NCI-H446 treated with DMSO at 0.1 percent for 48 hours (cell line): ENCODE measurements around the gene ENAH.

Experiments
- DNase-seq: peaks from one replicate; lab custom pipeline; 2025; lab: John Stamatoyannopoulos, UW

ENAH gene

DNA sequence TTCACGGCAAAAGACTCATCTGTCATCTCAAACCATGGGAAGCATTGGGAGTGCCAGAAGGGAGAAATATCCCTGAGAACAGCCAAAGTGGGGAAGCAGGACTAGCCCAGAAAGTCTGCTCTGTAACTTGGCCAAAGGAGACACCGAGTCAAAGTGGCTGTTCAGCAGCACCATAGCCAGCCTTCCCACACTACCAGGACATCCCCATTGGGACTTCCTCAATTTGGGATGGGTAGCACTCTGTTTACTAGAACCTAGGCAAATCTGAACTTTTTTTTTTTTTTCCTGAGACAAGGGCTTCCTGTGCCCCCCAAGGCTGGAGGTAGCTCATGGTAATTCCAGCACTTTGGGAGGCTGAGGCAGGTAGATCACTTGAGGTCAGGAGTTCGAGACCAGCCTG lies 93.0 kb downstream of the ENAH start:
- no peak for DNase-seq

DNA sequence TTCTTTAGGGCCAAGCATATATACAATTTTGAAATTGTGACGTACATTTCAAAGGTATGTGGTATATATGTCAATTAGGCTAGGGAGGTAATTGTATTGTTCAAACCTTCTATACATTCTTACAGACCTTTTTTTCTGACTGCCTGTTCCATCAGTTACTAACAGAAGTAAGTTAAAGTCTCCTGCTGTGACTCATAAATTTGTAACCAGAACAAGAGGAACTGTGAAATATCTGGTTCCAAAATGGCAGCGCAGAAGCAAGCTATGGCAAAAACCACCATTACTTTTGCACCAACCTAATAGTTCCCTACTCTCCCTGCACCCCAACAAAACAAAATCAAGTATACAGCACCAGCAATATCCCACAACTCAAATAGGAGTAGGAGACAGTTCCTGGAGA lies 93.6 kb downstream of the ENAH start:
- DNase-seq: no peak

GRCh38 chr1:225556694-225557093 lies 96.2 kb downstream of the ENAH start:
- no peak for DNase-seq

DNA sequence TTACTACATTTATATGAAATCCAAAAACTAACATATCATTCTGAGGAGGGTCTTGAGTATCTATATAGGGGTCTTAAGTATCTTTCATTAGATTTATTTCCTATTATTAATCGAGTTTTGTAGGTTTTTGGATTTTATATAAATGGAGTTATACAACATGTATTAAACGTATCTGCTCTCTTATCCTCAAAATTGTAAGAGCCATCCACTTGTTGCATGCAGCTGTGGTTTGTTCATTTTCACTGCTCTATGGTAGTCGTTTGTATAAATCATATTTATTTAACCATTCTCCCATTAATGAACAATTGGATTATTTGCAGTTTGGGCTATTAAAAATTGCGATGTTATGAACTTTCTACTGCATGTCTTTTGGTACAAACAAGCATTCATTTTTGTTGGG lies 97.1 kb downstream of the ENAH start:
- no peak for DNase-seq

- no peak for DNase-seq
Observed at GRCh38 chr1:225554216-225554812, 98.6 kb downstream of the ENAH start.

- DNase-seq: no peak
Observed at GRCh38 chr1:225549821-225550220, 103.1 kb downstream of the ENAH start.

- DNase-seq: no peak
Observed at GRCh38 chr1:225548140-225548857, 104.6 kb downstream of the ENAH start.

DNA sequence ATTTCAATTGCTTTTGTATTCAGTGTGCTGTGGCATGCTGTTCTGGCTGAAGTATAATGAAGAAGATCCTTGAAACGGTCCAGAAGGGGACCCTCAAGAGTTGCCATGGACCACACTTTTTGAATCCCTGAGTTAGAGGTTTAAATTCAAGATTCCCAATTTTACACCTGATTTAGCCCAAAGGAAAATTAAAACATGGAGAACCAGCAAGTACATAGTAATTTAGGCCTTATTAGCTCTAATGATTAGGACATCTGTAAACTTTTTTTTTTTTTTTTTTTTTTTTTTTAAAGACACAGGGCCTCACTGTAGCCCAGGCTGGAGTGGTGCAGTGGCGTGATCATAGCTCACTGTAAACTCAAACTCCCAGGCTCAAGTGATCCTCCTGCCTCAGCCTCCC lies 107.3 kb downstream of the ENAH start:
- DNase-seq: no peak

GRCh38 chr1:225544924-225545323 lies 108.0 kb downstream of the ENAH start:
- DNase-seq: no peak

GRCh38 chr1:225544263-225544662 lies 108.7 kb downstream of the ENAH start:
- no peak for DNase-seq

DNA sequence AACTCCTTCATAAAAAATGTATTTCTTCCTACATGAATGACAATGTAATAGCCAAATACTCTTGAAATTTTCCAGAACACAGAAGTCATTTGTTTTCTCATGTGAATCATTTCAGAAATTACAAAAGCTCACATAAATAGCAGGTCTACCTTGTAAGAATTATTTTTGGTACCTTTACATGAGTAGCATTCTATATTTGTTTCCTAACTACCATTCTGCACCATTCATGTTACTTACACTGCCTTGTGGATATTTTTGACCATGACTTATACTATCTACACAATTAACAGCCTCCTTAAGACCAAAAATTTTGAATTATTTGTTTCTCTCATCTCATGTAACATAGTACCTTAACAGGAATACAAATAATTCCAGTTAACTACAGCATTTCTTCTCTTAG lies 109.6 kb downstream of the ENAH start:
- DNase-seq: no peak

DNA sequence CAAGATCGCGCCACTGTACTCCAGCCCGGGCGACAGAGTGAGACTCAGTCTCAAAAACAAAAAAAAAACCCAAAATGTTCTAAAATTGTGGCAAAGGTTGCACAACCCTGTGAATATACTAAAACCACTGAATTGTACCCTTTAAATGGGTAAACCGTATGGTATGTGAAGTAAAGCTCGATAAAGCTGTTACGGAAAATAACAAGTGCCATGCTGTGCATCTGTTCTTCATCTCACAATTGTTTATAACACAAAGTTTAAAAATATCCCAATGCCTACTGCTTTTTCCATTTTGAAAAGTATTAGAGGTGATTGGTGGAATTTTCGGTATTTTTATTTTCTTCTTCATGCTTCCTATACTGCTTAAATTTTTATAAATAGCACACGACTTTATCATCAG lies 111.5 kb downstream of the ENAH start:
- no peak for DNase-seq

DNA sequence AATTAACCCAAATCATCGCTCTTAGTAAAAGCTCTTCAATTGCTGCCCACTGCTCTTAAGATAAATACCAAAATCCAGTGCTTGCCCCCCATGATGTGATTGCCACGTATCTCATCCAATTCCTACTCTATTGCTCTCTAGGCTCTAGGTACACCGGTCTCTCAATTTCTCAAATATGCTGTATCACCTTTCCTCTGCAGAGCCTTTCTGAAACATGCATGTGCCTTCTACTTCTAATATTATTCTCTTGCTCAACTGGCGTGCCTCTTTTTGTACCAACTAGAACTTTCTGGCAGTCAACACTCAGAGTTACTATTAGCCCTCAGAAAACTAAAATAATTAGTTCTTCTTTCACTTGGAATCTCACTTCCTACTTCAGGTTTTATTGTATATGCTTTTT lies 113.3 kb downstream of the ENAH start:
- no peak for DNase-seq

GRCh38 chr1:225539069-225539468 lies 113.9 kb downstream of the ENAH start:
- no peak for DNase-seq

DNA sequence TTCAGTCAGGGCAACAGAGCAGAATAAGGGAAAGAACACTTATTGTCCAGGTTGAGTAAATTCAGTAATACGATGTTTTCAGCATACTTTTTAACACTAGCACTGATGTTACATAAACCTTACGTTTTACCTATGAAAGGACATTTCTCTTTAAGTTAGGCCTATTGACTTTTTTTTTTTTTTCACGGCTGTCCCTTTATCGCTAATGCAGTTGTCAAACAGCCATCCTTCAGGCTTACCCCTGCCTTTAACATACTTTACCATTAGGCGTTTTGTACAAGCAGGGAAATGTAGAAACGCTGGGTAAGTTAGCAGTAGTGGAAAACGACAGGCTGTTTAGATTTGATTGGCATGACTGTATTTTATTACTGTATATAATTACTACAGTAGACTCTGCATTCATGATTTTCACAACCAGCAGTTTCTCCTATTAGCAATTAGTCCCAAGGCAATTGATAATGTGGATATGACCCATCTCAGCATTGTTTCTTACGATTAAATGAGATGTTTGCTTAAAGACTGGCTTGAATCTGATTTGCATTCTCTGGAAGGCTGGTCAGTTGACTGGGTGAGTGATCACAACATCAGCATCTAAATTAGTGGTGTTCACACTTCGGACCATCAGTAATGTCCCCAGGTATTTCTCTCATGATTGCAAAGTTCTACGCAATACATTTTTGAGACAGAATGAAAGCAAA lies 115.2 kb downstream of the ENAH start:
- no peak for DNase-seq

DNA sequence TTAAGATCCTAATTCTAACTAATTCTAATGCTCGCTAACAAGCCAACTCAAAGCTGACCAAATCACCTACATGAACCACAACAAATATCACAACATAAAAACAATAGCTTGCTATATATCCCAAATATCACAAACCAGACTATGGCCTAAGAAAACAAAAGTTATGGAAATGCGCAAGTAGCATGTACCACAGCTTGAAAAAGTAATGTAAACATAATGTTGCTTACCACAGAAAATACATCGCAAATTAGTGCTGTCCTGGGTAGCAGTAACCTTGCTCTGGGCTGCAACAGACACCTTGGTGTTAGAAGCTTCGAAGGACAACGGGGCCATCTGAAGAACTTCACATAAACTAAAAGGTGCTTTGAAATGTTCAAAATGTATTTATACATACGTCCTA lies 117.6 kb downstream of the ENAH start:
- DNase-seq: no peak

DNA sequence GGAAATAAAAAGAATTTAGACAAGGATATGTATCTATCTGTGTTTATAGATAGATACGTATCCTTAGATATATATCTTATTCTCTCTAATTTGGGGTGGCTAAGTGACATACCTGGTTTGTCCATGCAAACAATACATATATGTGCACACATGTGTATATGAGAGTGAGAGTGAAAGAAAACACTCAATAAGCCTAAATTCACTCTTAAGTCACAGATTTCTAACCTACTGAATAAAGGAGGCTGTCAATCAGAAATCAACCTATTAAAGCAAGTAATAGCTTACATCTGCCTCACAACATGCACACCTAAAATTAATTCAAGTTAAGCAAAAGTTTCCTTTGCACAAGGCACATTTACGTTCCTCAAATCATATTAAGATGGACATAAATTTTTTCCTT lies 118.2 kb downstream of the ENAH start:
- no peak for DNase-seq

- DNase-seq: no peak
Observed at GRCh38 chr1:225534135-225534534, 118.8 kb downstream of the ENAH start.

DNA sequence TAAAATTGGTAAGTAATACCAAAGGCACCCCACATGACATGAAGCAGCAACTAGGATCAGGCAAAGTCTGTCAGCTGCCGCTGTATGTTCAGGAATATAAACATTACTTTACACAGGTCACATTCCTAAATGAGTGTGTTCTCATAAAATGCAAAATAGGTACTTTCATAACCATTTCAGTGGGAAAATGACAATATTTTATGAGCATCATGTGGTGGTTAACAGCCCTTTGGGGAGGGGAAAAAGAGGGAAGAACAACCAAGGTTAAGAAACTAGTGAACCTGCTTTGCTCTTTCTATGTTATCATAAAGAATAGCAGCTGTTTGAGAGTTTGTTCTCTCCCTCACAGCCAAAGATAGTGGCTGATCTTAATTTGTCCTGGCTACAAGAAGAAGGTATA lies 119.7 kb downstream of the ENAH start:
- DNase-seq: no peak

DNA sequence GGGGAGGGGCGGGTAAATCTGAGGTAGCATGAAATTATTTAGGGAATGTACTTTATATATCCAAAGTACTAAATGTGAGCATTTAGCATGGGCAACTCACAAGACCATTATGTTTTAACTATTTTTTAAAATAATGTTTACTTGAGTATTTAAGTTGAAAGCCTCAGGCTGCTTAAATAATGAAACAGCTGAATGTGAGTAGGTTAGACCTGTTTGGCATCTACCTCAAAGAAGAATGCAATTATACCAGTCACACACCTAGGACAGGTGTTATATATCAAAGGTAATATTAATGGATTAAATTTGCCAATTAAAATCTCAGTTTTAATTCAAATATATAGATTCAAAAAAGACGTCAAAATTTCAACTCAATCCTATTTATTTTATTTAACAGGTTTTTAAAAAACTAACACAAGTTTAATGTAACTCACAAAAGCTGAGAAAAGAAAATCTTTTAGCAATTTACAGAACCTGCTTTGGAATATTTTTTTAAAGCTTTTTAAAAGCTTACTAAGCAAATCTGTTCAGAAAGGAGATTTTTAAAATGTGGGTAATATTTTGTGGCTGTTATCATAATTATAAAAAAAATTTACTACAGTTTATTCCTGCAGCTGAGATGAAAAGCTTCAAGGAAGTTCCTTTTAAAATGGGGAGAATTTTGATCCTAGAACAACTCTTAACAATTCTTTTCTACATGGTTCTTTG lies 120.5 kb downstream of the ENAH start:
- no peak for DNase-seq

DNA sequence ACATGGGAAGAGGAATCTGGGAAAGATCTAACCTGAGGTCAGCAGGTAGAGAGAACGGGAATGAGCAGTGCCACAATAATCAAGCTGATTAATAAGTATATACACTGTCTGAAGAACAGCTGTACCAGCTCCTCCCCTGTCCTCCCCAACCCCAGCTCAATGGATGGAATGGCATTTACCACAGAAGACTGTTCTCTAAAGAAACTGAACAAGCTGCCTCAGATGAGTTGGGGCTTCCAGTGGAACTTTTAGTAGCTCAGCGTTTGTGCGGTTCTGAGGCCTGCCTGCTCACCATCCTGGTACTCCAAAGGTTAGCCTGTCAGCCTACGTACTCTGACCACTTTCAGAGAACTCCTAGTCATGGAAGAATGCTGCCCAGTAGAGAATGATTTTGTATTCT lies 123.2 kb downstream of the ENAH start:
- DNase-seq: no peak

GRCh38 chr1:225527575-225527974 lies 125.3 kb downstream of the ENAH start:
- no peak for DNase-seq

DNA sequence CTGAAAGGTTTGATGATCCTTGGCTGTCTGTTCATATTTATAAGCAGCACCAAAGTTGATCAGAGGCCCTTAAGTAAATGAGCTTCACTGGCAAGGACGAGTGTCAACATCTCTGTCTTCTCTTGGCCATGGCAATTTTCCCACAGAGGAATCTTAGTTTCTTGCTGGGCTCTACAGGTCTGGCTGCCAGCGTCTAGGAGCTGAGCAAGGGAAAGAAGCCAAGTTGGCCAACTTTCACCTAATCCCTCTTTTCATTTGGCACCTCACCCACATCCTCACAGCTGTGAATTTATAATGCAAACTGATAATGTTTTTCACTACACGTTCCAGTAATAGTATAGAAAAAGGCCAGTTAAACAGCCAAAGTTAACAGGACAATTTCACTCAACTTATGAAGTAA lies 126.0 kb downstream of the ENAH start:
- peak; percentile 86 for DNase-seq
